Measurements from ENCODE around the gene GPR162.
A peak's percentile ranks its signal among the peaks of the same experiment; 100 is the strongest.

DNA sequence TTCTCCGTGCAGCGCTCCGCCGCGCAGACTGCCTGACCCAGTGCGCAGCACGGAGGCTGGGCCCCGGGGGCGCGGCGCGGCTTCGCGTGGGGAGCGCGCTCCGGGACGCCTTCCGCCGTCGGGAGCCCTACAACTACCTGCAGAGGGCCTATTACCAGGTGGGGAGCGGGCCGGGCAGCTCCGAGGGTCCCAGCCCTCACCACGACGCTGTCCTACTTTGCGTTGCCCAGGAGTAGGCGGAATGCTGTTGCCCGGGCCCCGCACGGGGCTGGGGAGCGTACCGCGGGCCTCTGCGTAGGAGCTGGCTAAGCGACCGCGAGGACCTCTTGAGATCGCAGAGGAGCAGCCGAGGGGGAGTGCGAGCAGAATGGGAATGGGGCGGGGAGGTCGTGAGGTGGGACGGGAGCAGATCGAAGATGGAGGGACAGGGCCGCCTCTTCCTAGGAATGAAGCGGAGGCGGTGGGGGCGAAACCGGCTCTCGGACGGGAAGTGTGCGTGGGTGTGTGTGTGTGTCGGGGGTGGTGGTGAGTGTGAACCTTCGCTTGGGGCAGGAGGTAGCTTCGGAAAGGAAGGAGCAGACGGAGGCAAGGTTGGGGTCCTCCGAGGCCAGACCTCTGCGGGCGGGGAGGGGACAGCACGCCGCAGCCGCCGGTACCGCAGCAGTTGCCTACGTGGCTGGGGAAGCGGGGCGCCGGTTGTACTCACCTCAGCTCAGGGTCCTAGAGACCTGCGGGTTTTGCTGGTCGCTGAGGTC, 7.3 kb downstream of the GPR162 start:
- TF ChIP-seq, protein P1, sequence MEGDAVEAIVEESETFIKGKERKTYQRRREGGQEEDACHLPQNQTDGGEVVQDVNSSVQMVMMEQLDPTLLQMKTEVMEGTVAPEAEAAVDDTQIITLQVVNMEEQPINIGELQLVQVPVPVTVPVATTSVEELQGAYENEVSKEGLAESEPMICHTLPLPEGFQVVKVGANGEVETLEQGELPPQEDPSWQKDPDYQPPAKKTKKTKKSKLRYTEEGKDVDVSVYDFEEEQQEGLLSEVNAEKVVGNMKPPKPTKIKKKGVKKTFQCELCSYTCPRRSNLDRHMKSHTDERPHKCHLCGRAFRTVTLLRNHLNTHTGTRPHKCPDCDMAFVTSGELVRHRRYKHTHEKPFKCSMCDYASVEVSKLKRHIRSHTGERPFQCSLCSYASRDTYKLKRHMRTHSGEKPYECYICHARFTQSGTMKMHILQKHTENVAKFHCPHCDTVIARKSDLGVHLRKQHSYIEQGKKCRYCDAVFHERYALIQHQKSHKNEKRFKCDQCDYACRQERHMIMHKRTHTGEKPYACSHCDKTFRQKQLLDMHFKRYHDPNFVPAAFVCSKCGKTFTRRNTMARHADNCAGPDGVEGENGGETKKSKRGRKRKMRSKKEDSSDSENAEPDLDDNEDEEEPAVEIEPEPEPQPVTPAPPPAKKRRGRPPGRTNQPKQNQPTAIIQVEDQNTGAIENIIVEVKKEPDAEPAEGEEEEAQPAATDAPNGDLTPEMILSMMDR (conservative IDR thresholded peaks at IDR 0.05 in 1 of 2, IDR thresholded peaks at IDR 0.05 in 1 of 2; ENCODE audit: extremely low read depth in 1 of 2, insufficient read depth in 1 of 2, low read depth in 1 of 2, low read length in 2 of 2), result no peak
- TF ChIP-seq EZH2 (IDR thresholded peaks at IDR 0.05; ENCODE audit: borderline replicate concordance, low read length), result peak; percentile 78
